Measurements from ENCODE around the gene PHYKPL. TPM values are rescaled to one million over a fixed set of nuclear protein-coding genes. Genes with fewer than 3 reads are reported as not detected.

Gene PHYKPL
- polyA plus RNA-seq, 1 experiment: 33.4 TPM

- H3K4me3 ChIP-seq (ENCODE audit: low read depth, low read length): no peak overlapping the region
- no peak for DNase-seq (ENCODE audit: low read depth, low spot score)
- no peak overlapping the region for H3K27ac ChIP-seq (ENCODE audit: low read depth, low read length)
- H3K27me3 ChIP-seq (ENCODE audit: control insufficient read depth, insufficient read depth, low read length): no peaks in the 10 kb centered on the region
- ChIA-PET POLR2A (interaction anchor here (0.5 to 1.2 kb wide), 3 partner anchors 12 to 16 kb away, joined by 4 to 5 read pairs (median 5); partner anchors contain the start of genes HNRNPAB and PHYKPL), CTCF (no interaction called here)
- no peaks in the 10 kb centered on the region for H3K9me3 ChIP-seq (ENCODE audit: control insufficient read depth, insufficient read depth, low read length)
- no peak for TF ChIP-seq CTCF (IDR thresholded peaks at IDR 0.05; ENCODE audit: low read depth, low read length)
Measured at GRCh38 chr5:178216779-178217178, 15.8 kb downstream of the PHYKPL start.

GRCh38 chr5:178216088-178216534, 16.5 kb downstream of the PHYKPL start:
- ChIA-PET POLR2A (interaction anchor here (1.2 kb wide), 2 partner anchors 12 to 16 kb away, joined by 5 read pairs; partner anchors contain the start of genes HNRNPAB and PHYKPL), CTCF (no interaction called here)
- Histone ChIP-seq H3K27me3 (ENCODE audit: control insufficient read depth, insufficient read depth, low read length) (no peaks in the 10 kb centered on the region), H3K4me3 (ENCODE audit: low read depth, low read length) (no peak overlapping the region), H3K9me3 (ENCODE audit: control insufficient read depth, insufficient read depth, low read length) (no peaks in the 10 kb centered on the region), H3K27ac (ENCODE audit: low read depth, low read length) (no peak overlapping the region)
- no peak for DNase-seq (ENCODE audit: low read depth, low spot score)
- no peak for TF ChIP-seq CTCF (IDR thresholded peaks at IDR 0.05; ENCODE audit: low read depth, low read length)

GRCh38 chr5:178215280-178216002, 17.2 kb downstream of the PHYKPL start:
- CTCF ChIA-PET: no interaction called here
- H3K27ac ChIP-seq (ENCODE audit: low read depth, low read length): no peak overlapping the region
- no peaks in the 10 kb centered on the region for H3K27me3 ChIP-seq (ENCODE audit: control insufficient read depth, insufficient read depth, low read length)
- DNase-seq (ENCODE audit: low read depth, low spot score): no peak
- POLR2A ChIA-PET: interaction anchor here (2.4 kb wide), 1 partner anchor 11 kb away, joined by 14 read pairs; the partner anchor contains the start of gene HNRNPAB
- TF ChIP-seq CTCF (IDR thresholded peaks at IDR 0.05; ENCODE audit: low read depth, low read length): no peak
- no peaks in the 10 kb centered on the region for H3K9me3 ChIP-seq (ENCODE audit: control insufficient read depth, insufficient read depth, low read length)
- H3K4me3 ChIP-seq (ENCODE audit: low read depth, low read length): no peak overlapping the region

GRCh38 chr5:178214160-178214803, 18.3 kb downstream of the PHYKPL start:
- ChIA-PET POLR2A (interaction anchor here (2.4 kb wide), 1 partner anchor 10 kb away, joined by 14 read pairs; the partner anchor contains the start of gene HNRNPAB), CTCF (no interaction called here)
- H3K4me3 ChIP-seq (ENCODE audit: low read depth, low read length): no peak overlapping the region
- TF ChIP-seq CTCF (IDR thresholded peaks at IDR 0.05; ENCODE audit: low read depth, low read length): no peak
- no peak overlapping the region for H3K27ac ChIP-seq (ENCODE audit: low read depth, low read length)
- no peak for DNase-seq (ENCODE audit: low read depth, low spot score)
- H3K9me3 ChIP-seq (ENCODE audit: control insufficient read depth, insufficient read depth, low read length): no peaks in the 10 kb centered on the region
- no peaks in the 10 kb centered on the region for H3K27me3 ChIP-seq (ENCODE audit: control insufficient read depth, insufficient read depth, low read length)

GRCh38 chr5:178213748-178214151, 18.9 kb downstream of the PHYKPL start:
- H3K27ac ChIP-seq (ENCODE audit: low read depth, low read length): no peak overlapping the region
- H3K9me3 ChIP-seq (ENCODE audit: control insufficient read depth, insufficient read depth, low read length): no peaks in the 10 kb centered on the region
- ChIA-PET POLR2A (interaction anchor here (0.6 to 2.4 kb wide), 2 partner anchors 9 to 1489 kb away, joined by 3 to 14 read pairs; partner anchors contain the start of gene HNRNPAB), CTCF (interaction anchor here (1.0 kb wide), 1 partner anchor 21 kb away, joined by 3 read pairs; no protein-coding TSS in a partner anchor)
- no peaks in the 10 kb centered on the region for H3K27me3 ChIP-seq (ENCODE audit: control insufficient read depth, insufficient read depth, low read length)
- DNase-seq (ENCODE audit: low read depth, low spot score): no peak
- H3K4me3 ChIP-seq (ENCODE audit: low read depth, low read length): no peak overlapping the region
- no peak for TF ChIP-seq CTCF (IDR thresholded peaks at IDR 0.05; ENCODE audit: low read depth, low read length)
